Colonic mucosa (tissue), 4 donors: Measurements from ENCODE around the gene HEATR9. TPM values are rescaled to one million over a fixed set of nuclear protein-coding genes. Genes with fewer than 3 reads are reported as not detected.

ENCODE experiments used
- DNase-seq: peaks from one replicate; pipeline ENCODE4 v3.0.0-alpha.2; 2020
- H3K27ac ChIP-seq: fragments of 200-600 bp; one replicate; pipeline ENCODE4 v1.8.0; 2021
- H3K27me3 ChIP-seq: fragments of 200-600 bp; one replicate; pipeline ENCODE4 v1.8.0; 2021
- H3K36me3 ChIP-seq: fragments of 200-600 bp; one replicate; pipeline ENCODE4 v1.8.0; 2021
- H3K4me1 ChIP-seq: fragments of 200-600 bp; one replicate; pipeline ENCODE4 v1.8.0; 2021; ENCODE audit warnings: mild to moderate bottlenecking
- H3K4me3 ChIP-seq: fragments of 200-600 bp; one replicate; pipeline ENCODE4 v1.8.0; 2021
- H3K9ac ChIP-seq, 2 donors: one replicate each; pipeline ENCODE4 v1.7.0; 2013; ENCODE audit warnings: control low read depth in 2 of 2, low read depth in 2 of 2, low read length in 2 of 2
- H3K9me3 ChIP-seq: fragments of 200-600 bp; one replicate; pipeline ENCODE4 v1.8.0; 2021
- CTCF ChIP-seq: fragments of 200-600 bp; IDR thresholded peaks from one replicate; pipeline ENCODE4 v1.8.0; 2022; ENCODE audit warnings: antibody characterized with exemption, mild to moderate bottlenecking
- intact Hi-C: fragments of 100-400 bp; cut with DNase I; formaldehyde crosslinking; loops from one replicate; pipeline ENCODE4 v1.14.1; 2022
- total RNA-seq, 2 donors: library from RNA; stranded (reverse); fragmentation: NEBNext Ultra II Directional in 1 of 2; extraction: Animal tissue kit (Norgen Biotek cat#: 25700) in 1 of 2; gene quantifications; one replicate each; pipeline ENCODE4 v1.2.1, GENCODE V29; 2021
- donor health status: healthy.
- donor health status: DM: no; HTN: no; CAD: no.
- donor health status: DM: no; HTN: no; CAD: no.

Gene HEATR9
- total RNA-seq, 2 donors from 2014 or later = not detected

GRCh38 chr17:35842239-35842638, 26.5 kb downstream of the HEATR9 start:
- no peaks in the 10 kb centered on the region for H3K27me3 ChIP-seq
- intact Hi-C loops = no loop called here
- peaks cover 30% of the 10 kb centered on the region for H3K36me3 ChIP-seq
- no peak overlapping the region for H3K4me3 ChIP-seq
- no peak overlapping the region for H3K9ac ChIP-seq
- H3K27ac ChIP-seq = no peak overlapping the region
- no peaks in the 10 kb centered on the region for H3K4me1 ChIP-seq
- DNase-seq = no peak
- TF ChIP-seq CTCF = no peak
- H3K9me3 ChIP-seq = no peaks in the 10 kb centered on the region

GRCh38 chr17:35841505-35841904, 27.2 kb downstream of the HEATR9 start:
- DNase-seq = no peak
- Histone ChIP-seq H3K36me3 (peaks cover 30% of the 10 kb centered on the region), H3K27me3 (no peaks in the 10 kb centered on the region), H3K4me3 (no peak overlapping the region), H3K27ac (no peak overlapping the region), H3K4me1 (no peaks in the 10 kb centered on the region), H3K9me3 (no peaks in the 10 kb centered on the region), H3K9ac (no peak overlapping the region)
- TF ChIP-seq CTCF = no peak
- intact Hi-C loops = no loop called here

GRCh38 chr17:35841101-35841500, 27.6 kb downstream of the HEATR9 start:
- no peak for DNase-seq
- Histone ChIP-seq H3K4me3 (no peak overlapping the region), H3K27ac (no peak overlapping the region), H3K9ac (no peak overlapping the region), H3K4me1 (no peaks in the 10 kb centered on the region), H3K36me3 (peaks cover 30% of the 10 kb centered on the region), H3K9me3 (no peaks in the 10 kb centered on the region), H3K27me3 (no peaks in the 10 kb centered on the region)
- intact Hi-C loops = no loop called here
- no peak for TF ChIP-seq CTCF

- intact Hi-C loops = no loop called here
- H3K4me1 ChIP-seq = no peaks in the 10 kb centered on the region
- TF ChIP-seq CTCF = no peak
- H3K27me3 ChIP-seq = no peaks in the 10 kb centered on the region
- DNase-seq = no peak
- no peak overlapping the region for H3K4me3 ChIP-seq
- no peak overlapping the region for H3K9ac ChIP-seq
- no peak overlapping the region for H3K27ac ChIP-seq
- H3K36me3 ChIP-seq = peaks cover 10% of the 10 kb centered on the region
- no peaks in the 10 kb centered on the region for H3K9me3 ChIP-seq
Measured at GRCh38 chr17:35825206-35825605, 43.5 kb downstream of the HEATR9 start.

GRCh38 chr17:35821308-35821707, 47.4 kb downstream of the HEATR9 start:
- Histone ChIP-seq H3K4me1 (no peaks in the 10 kb centered on the region), H3K27ac (no peak overlapping the region), H3K4me3 (no peak overlapping the region), H3K36me3 (peaks cover 17% of the 10 kb centered on the region), H3K27me3 (no peaks in the 10 kb centered on the region), H3K9ac (no peak overlapping the region), H3K9me3 (no peaks in the 10 kb centered on the region)
- intact Hi-C loops = no loop called here
- TF ChIP-seq CTCF = no peak
- DNase-seq = no peak

GRCh38 chr17:35819455-35819854, 49.2 kb downstream of the HEATR9 start:
- H3K9ac ChIP-seq = no peak overlapping the region
- intact Hi-C loops = no loop called here
- H3K36me3 ChIP-seq = peaks cover 22% of the 10 kb centered on the region
- H3K9me3 ChIP-seq = no peaks in the 10 kb centered on the region
- no peak overlapping the region for H3K4me3 ChIP-seq
- no peak for TF ChIP-seq CTCF
- DNase-seq = no peak
- no peaks in the 10 kb centered on the region for H3K4me1 ChIP-seq
- no peaks in the 10 kb centered on the region for H3K27me3 ChIP-seq
- H3K27ac ChIP-seq = no peak overlapping the region
